Breast epithelium (tissue), 4 donors: ENCODE measurements around the gene KIF5A. TPM values are rescaled to one million over a fixed set of nuclear protein-coding genes. Genes with fewer than 3 reads are reported as not detected.

Experiments used
- DNase-seq, 2 donors: peaks; one replicate each; pipeline ENCODE4 v3.0.0-alpha.2; 2019; ENCODE audit warnings: low spot score in 2 of 2
- H3K27ac ChIP-seq, 2 donors: fragments of 200-600 bp; sonication (generic) in 1 of 2; one replicate each; pipeline ENCODE4 v1.5.1; 2016 to 2019; ENCODE audit warnings: mild to moderate bottlenecking in 1 of 2
- H3K27me3 ChIP-seq, 2 donors: fragments of 200-600 bp; sonication (generic) in 1 of 2; one replicate each; pipeline versions ENCODE4 v1.5.1 to v1.6.0; 2017 to 2019; ENCODE audit warnings: control low read depth in 1 of 2, mild to moderate bottlenecking in 1 of 2
- H3K36me3 ChIP-seq: fragments of 200-600 bp; one replicate; pipeline ENCODE4 v1.5.1; 2019
- H3K4me1 ChIP-seq, 2 donors: fragments of 200-600 bp; sonication (generic); one replicate each; pipeline ENCODE4 v1.5.1; 2016 to 2019; ENCODE audit warnings: control low read depth in 1 of 2
- H3K4me3 ChIP-seq, 3 donors: fragments of 200-600 bp; sonication (generic); 1 replicate in 2 of 3; 2 replicates in 1 of 3; pipeline ENCODE4 v1.5.1; 2016 to 2019; ENCODE audit warnings: mild to moderate bottlenecking in 3 of 3, moderate library complexity in 2 of 3
- H3K9me3 ChIP-seq, 2 donors: fragments of 200-600 bp; sonication (generic) in 1 of 2; one replicate each; pipeline ENCODE4 v1.5.1; 2016 to 2019; ENCODE audit warnings: control low read depth in 1 of 2
- CTCF ChIP-seq, 3 donors: fragments of 450-650 bp; IDR thresholded peaks; one replicate each; pipeline ENCODE4 v1.5.1; 2016 to 2017; ENCODE audit warnings: antibody characterized with exemption in 3 of 3, mild to moderate bottlenecking in 3 of 3, moderate library complexity in 3 of 3
- POLR2A ChIP-seq: fragments of 450-650 bp; IDR thresholded peaks from one replicate; pipeline ENCODE4 v1.6.1; 2016; ENCODE audit warnings: antibody characterized with exemption, mild to moderate bottlenecking, moderate library complexity
- POLR2AphosphoS5 ChIP-seq, 3 donors: sonication (generic); formaldehyde crosslinking; IDR thresholded peaks; one replicate each; pipeline ENCODE4 v1.6.1; 2017; ENCODE audit warnings: antibody characterized with exemption in 3 of 3
- intact Hi-C: fragments of 100-400 bp; cut with DNase I; formaldehyde crosslinking; loops from one replicate; pipeline ENCODE4 v1.15.1; 2023; ENCODE audit warnings: low total_unique reads
- total RNA-seq, 3 donors: library from RNA; depleted of rRNA; stranded (reverse); fragments of >200 nt; gene quantifications; one replicate each; pipeline ENCODE4 v1.1.0, GENCODE V29; 2016

KIF5A gene
- total RNA-seq, 3 donors from 2014 or later, result 0.98 to 1.2 TPM; not detected in 1

- Histone ChIP-seq H3K4me1 (peaks cover 0 to 11% of the 10 kb centered on the region in 2 donors), H3K36me3 (no peaks in the 10 kb centered on the region), H3K4me3 (no peak overlapping the region), H3K27ac (no peak overlapping the region), H3K9me3 (no peaks in the 10 kb centered on the region), H3K27me3 (peaks cover 0 to 31% of the 10 kb centered on the region in 2 donors)
- no peak for DNase-seq
- intact Hi-C loops, result no loop called here
- TF ChIP-seq POLR2AphosphoS5 (IDR thresholded peaks at IDR 0.05) (no peak), CTCF (IDR thresholded peaks at IDR 0.05) (no peak), POLR2A (no peak)
These were observed 73.5 kb downstream of the KIF5A start for GRCh38 chr12:57623385-57623784.

GRCh38 chr12:57623811-57624390 lies 74.1 kb downstream of the KIF5A start:
- H3K27me3 ChIP-seq, result peaks cover 0 to 31% of the 10 kb centered on the region in 2 donors
- intact Hi-C loops, result no loop called here
- no peaks in the 10 kb centered on the region for H3K9me3 ChIP-seq
- TF ChIP-seq POLR2A (no peak), POLR2AphosphoS5 (IDR thresholded peaks at IDR 0.05) (no peak), CTCF (IDR thresholded peaks at IDR 0.05) (no peak)
- no peak overlapping the region for H3K27ac ChIP-seq
- peaks cover 0 to 11% of the 10 kb centered on the region in 2 donors for H3K4me1 ChIP-seq
- H3K36me3 ChIP-seq, result no peaks in the 10 kb centered on the region
- DNase-seq, result no peak
- no peak overlapping the region for H3K4me3 ChIP-seq

GRCh38 chr12:57624441-57625220 lies 74.8 kb downstream of the KIF5A start:
- Histone ChIP-seq H3K36me3 (no peaks in the 10 kb centered on the region), H3K9me3 (no peaks in the 10 kb centered on the region), H3K27ac (no peak overlapping the region), H3K27me3 (peaks cover 0 to 31% of the 10 kb centered on the region in 2 donors), H3K4me3 (no peak overlapping the region), H3K4me1 (peaks cover 0 to 11% of the 10 kb centered on the region in 2 donors)
- intact Hi-C loops, result no loop called here
- TF ChIP-seq POLR2A, result no peak
- no peak for TF ChIP-seq CTCF (IDR thresholded peaks at IDR 0.05)
- no peak for TF ChIP-seq POLR2AphosphoS5 (IDR thresholded peaks at IDR 0.05)
- DNase-seq, result no peak

GRCh38 chr12:57625261-57626032 lies 75.6 kb downstream of the KIF5A start:
- Histone ChIP-seq H3K4me3 (no peak overlapping the region), H3K27me3 (peaks cover 0 to 24% of the 10 kb centered on the region in 2 donors), H3K4me1 (peaks cover 0 to 11% of the 10 kb centered on the region in 2 donors), H3K27ac (no peak overlapping the region), H3K9me3 (no peaks in the 10 kb centered on the region), H3K36me3 (no peaks in the 10 kb centered on the region)
- DNase-seq, result no peak
- intact Hi-C loops, result no loop called here
- TF ChIP-seq CTCF (IDR thresholded peaks at IDR 0.05) (no peak), POLR2AphosphoS5 (IDR thresholded peaks at IDR 0.05) (no peak), POLR2A (no peak)
